ENCODE results near the gene RINT1. TPM values are rescaled to one million over a fixed set of nuclear protein-coding genes. Genes with fewer than 3 reads are reported as not detected.
A peak's percentile ranks its signal among the peaks of the same experiment; 100 is the strongest.
"Not testable (repeated sequence)": the region's sequence is repeated elsewhere in the genome, so short reads cannot be mapped to it uniquely, and the experiment has no call there.

The RINT1 gene
- total and polyA plus RNA-seq, 2 donors (not counting 1 experiment from before 2014, with no cell fraction given) = 16.3 to 26.0 TPM

GRCh38 chr7:105521717-105522463 is 10.1 kb upstream of the RINT1 start, which contains the start of gene PUS7:
Gene PUS7 (minus strand): TSS chr7:105522271. CDS start chr7:105508512, 13,759 bp downstream.
- peaks cover 2% of the 10 kb centered on the region for H3K4me1 ChIP-seq (ENCODE audit: control insufficient read depth, extremely low read depth, insufficient read depth, low read length)

GRCh38 chr7:105524423-105524822 is 7.6 kb upstream of the RINT1 start:
- not testable (repeated sequence) for H3K36me3 ChIP-seq (ENCODE audit: control insufficient read depth, insufficient read depth, low read length); H3K9me3 ChIP-seq (ENCODE audit: control insufficient read depth, insufficient read depth, low read depth, low read length); H3K4me2 ChIP-seq (ENCODE audit: extremely low read depth, insufficient read depth, low read length); H3K4me1 ChIP-seq (ENCODE audit: control insufficient read depth, extremely low read depth, insufficient read depth, low read length); H3K4me3 ChIP-seq (replicated peaks in 1 of 4; ENCODE audit: control extremely low read depth in 1 of 4, insufficient read depth in 1 of 4, low read depth in 3 of 4, low read length in 4 of 4); H2AFZ ChIP-seq (ENCODE audit: low read length); H4K20me1 ChIP-seq (ENCODE audit: control insufficient read depth, extremely low read depth, insufficient read depth, low read length); DNase-seq (ENCODE audit: low read depth in 2 of 2); H3K27ac ChIP-seq (ENCODE audit: insufficient read depth, low read length); H3K27me3 ChIP-seq (ENCODE audit: control insufficient read depth, insufficient read depth, low read length); H3K9ac ChIP-seq (ENCODE audit: insufficient read depth, low read length)
- peaks cover 12% of the 10 kb centered on the region for H3K79me2 ChIP-seq (ENCODE audit: control insufficient read depth, insufficient read depth, low read length)

More at GRCh38 chr7:105521717-105522463, 10.1 kb upstream of the RINT1 start, which contains the start of gene PUS7:
- peak within 1 kb of the TSS; percentile 81 for H3K9ac ChIP-seq (ENCODE audit: insufficient read depth, low read length)
- peak within 1 kb of the TSS; percentile 90 for H3K27ac ChIP-seq (ENCODE audit: insufficient read depth, low read length)
- H3K36me3 ChIP-seq (ENCODE audit: control insufficient read depth, insufficient read depth, low read length) = no peaks in the 10 kb centered on the region
- peaks cover 26% of the 10 kb centered on the region for H3K79me2 ChIP-seq (ENCODE audit: control insufficient read depth, insufficient read depth, low read length)
- H3K4me3 ChIP-seq (replicated peaks in 1 of 4; ENCODE audit: control extremely low read depth in 1 of 4, insufficient read depth in 1 of 4, low read depth in 3 of 4, low read length in 4 of 4) = peak within 1 kb of the TSS; percentile 65 to 74 (median 70)
- peak within 1 kb of the TSS; percentile 99 for H2AFZ ChIP-seq (ENCODE audit: low read length)
- H4K20me1 ChIP-seq (ENCODE audit: control insufficient read depth, extremely low read depth, insufficient read depth, low read length) = no peaks in the 10 kb centered on the region
- H3K9me3 ChIP-seq (ENCODE audit: control insufficient read depth, insufficient read depth, low read depth, low read length) = no peaks in the 10 kb centered on the region
- DNase-seq (ENCODE audit: low read depth in 2 of 2) = peak; percentile 86 to 88
- H3K27me3 ChIP-seq (ENCODE audit: control insufficient read depth, insufficient read depth, low read length) = no peaks in the 10 kb centered on the region
- H3K4me2 ChIP-seq (ENCODE audit: extremely low read depth, insufficient read depth, low read length) = peak within 1 kb of the TSS; percentile 89
- TF ChIP-seq CTCF (conservative IDR thresholded peaks at IDR 0.05 in 1 of 2, IDR thresholded peaks at IDR 0.05 in 1 of 2; ENCODE audit: low read depth in 1 of 2, low read length in 2 of 2) (no peak), EZH2 (IDR thresholded peaks at IDR 0.05; ENCODE audit: low read length, missing control alignments) (no peak)

- no peak overlapping the region for H3K9ac ChIP-seq (ENCODE audit: insufficient read depth, low read length)
- H3K79me2 ChIP-seq (ENCODE audit: control insufficient read depth, insufficient read depth, low read length) = peaks cover 8% of the 10 kb centered on the region
- no peak overlapping the region for H2AFZ ChIP-seq (ENCODE audit: low read length)
- no peaks in the 10 kb centered on the region for H3K9me3 ChIP-seq (ENCODE audit: control insufficient read depth, insufficient read depth, low read depth, low read length)
- no peak overlapping the region for H3K27ac ChIP-seq (ENCODE audit: insufficient read depth, low read length)
- H3K36me3 ChIP-seq (ENCODE audit: control insufficient read depth, insufficient read depth, low read length) = no peaks in the 10 kb centered on the region
- no peaks in the 10 kb centered on the region for H4K20me1 ChIP-seq (ENCODE audit: control insufficient read depth, extremely low read depth, insufficient read depth, low read length)
- H3K4me1 ChIP-seq (ENCODE audit: control insufficient read depth, extremely low read depth, insufficient read depth, low read length) = peaks cover 2% of the 10 kb centered on the region
- H3K4me2 ChIP-seq (ENCODE audit: extremely low read depth, insufficient read depth, low read length) = no peak overlapping the region
- TF ChIP-seq CTCF (conservative IDR thresholded peaks at IDR 0.05 in 1 of 2, IDR thresholded peaks at IDR 0.05 in 1 of 2; ENCODE audit: low read depth in 1 of 2, low read length in 2 of 2) = no peak
- no peak for TF ChIP-seq EZH2 (IDR thresholded peaks at IDR 0.05; ENCODE audit: low read length, missing control alignments)
- DNase-seq (ENCODE audit: low read depth in 2 of 2) = no peak
- H3K4me3 ChIP-seq (replicated peaks in 1 of 4; ENCODE audit: control extremely low read depth in 1 of 4, insufficient read depth in 1 of 4, low read depth in 3 of 4, low read length in 4 of 4) = no peak overlapping the region
- H3K27me3 ChIP-seq (ENCODE audit: control insufficient read depth, insufficient read depth, low read length) = no peaks in the 10 kb centered on the region
These were observed 7.2 kb upstream of the RINT1 start for GRCh38 chr7:105524840-105525239.

GRCh38 chr7:105527737-105528136 is 4.3 kb upstream of the RINT1 start:
- not testable (repeated sequence) for H3K4me1 ChIP-seq (ENCODE audit: control insufficient read depth, extremely low read depth, insufficient read depth, low read length); H2AFZ ChIP-seq (ENCODE audit: low read length); H3K36me3 ChIP-seq (ENCODE audit: control insufficient read depth, insufficient read depth, low read length); H3K9ac ChIP-seq (ENCODE audit: insufficient read depth, low read length); H4K20me1 ChIP-seq (ENCODE audit: control insufficient read depth, extremely low read depth, insufficient read depth, low read length); H3K4me3 ChIP-seq (replicated peaks in 1 of 4; ENCODE audit: control extremely low read depth in 1 of 4, insufficient read depth in 1 of 4, low read depth in 3 of 4, low read length in 4 of 4); H3K79me2 ChIP-seq (ENCODE audit: control insufficient read depth, insufficient read depth, low read length); DNase-seq (ENCODE audit: low read depth in 2 of 2); H3K4me2 ChIP-seq (ENCODE audit: extremely low read depth, insufficient read depth, low read length); H3K27me3 ChIP-seq (ENCODE audit: control insufficient read depth, insufficient read depth, low read length); H3K9me3 ChIP-seq (ENCODE audit: control insufficient read depth, insufficient read depth, low read depth, low read length); H3K27ac ChIP-seq (ENCODE audit: insufficient read depth, low read length)
